T follicular helper cell (primary cell): ENCODE data around the gene DIP2C.

Source experiments
- DNase-seq: peaks from one replicate; pipeline ENCODE4 v3.0.0-alpha.2; 2020; ENCODE audit warnings: low read depth
- total RNA-seq, 2 experiments: gene quantifications; one replicate each; lab custom pipeline; 2026; lab: John Stamatoyannopoulos, UW

DIP2C gene, protein sequence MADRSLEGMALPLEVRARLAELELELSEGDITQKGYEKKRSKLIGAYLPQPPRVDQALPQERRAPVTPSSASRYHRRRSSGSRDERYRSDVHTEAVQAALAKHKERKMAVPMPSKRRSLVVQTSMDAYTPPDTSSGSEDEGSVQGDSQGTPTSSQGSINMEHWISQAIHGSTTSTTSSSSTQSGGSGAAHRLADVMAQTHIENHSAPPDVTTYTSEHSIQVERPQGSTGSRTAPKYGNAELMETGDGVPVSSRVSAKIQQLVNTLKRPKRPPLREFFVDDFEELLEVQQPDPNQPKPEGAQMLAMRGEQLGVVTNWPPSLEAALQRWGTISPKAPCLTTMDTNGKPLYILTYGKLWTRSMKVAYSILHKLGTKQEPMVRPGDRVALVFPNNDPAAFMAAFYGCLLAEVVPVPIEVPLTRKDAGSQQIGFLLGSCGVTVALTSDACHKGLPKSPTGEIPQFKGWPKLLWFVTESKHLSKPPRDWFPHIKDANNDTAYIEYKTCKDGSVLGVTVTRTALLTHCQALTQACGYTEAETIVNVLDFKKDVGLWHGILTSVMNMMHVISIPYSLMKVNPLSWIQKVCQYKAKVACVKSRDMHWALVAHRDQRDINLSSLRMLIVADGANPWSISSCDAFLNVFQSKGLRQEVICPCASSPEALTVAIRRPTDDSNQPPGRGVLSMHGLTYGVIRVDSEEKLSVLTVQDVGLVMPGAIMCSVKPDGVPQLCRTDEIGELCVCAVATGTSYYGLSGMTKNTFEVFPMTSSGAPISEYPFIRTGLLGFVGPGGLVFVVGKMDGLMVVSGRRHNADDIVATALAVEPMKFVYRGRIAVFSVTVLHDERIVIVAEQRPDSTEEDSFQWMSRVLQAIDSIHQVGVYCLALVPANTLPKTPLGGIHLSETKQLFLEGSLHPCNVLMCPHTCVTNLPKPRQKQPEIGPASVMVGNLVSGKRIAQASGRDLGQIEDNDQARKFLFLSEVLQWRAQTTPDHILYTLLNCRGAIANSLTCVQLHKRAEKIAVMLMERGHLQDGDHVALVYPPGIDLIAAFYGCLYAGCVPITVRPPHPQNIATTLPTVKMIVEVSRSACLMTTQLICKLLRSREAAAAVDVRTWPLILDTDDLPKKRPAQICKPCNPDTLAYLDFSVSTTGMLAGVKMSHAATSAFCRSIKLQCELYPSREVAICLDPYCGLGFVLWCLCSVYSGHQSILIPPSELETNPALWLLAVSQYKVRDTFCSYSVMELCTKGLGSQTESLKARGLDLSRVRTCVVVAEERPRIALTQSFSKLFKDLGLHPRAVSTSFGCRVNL (N-terminal part only)
- 2.0 to 13.2 reads per million in 2 experiments for total RNA-seq

DNA sequence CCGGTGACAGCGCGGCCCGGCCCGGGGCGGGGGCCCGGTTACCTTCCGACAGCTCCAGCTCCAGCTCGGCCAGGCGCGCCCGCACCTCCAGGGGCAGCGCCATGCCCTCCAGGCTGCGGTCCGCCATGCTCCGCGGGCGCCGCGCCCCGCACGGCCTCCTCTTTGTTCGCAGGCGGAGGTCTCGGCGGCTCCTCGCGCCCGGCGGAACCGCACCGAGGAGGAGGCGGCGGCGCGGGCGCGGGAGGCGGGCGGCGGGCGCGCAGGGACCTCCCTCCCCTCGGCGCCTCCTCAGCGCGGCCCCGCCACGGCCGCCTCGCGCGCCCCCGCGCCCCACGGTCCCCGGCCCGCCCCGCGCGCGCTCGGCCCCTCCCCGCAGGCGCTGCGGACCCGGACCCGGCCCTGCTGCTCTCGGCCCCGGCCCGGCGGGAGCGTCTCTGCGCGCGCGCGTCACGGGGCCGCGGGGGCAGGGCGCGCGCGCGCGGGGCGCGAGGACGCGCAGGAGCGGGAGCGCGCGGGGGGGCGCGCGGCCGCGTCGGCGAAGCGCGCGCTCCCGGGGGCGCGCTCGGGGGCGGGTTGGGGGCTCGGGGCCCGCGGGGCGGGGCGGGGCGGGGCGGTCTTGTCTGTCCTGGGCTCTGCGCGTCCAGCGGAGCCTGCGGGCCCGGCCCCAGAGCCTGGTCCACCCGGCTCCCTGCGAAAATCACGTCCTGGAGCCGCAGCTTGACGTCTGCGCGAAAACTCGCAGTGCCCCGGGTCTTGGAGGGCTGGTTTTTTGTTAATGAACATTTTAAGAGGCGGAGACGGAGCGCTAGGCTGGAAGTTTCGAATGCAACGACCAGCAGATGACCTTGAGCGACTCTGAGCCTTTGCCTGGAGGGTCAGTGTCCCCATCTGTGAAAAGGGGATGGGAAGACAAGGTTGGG, at the start of gene DIP2C:
TSS of gene DIP2C (minus strand) at position 217 of the 920 bp plus-strand sequence. CDS start at position 127, 90 bp downstream.
- DNase-seq = no peak

GRCh38 chr10:734481-734880, 45.0 kb upstream of the DIP2C start:
- DNase-seq = no peak

DNA sequence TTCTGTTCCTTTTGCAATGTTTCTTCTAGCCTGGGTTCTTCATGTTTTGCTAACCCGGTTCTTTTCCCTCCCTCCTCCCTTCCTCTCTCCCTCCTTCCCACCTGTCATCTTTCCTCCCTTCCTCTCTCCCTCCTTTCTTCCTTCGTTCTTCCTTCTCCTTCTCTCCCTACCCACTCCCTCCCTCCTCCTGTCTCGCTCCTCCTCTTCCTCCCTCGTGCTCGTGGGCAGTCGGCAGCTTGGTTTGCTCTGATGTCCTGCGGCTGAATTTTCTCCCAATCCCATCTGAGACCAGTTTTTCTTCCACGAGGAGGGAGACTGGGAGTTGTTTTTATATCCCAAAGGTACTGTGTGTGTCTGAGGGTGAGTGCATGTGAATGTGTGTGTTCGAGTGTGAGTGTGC, 43.6 kb upstream of the DIP2C start:
- no peak for DNase-seq

DNA sequence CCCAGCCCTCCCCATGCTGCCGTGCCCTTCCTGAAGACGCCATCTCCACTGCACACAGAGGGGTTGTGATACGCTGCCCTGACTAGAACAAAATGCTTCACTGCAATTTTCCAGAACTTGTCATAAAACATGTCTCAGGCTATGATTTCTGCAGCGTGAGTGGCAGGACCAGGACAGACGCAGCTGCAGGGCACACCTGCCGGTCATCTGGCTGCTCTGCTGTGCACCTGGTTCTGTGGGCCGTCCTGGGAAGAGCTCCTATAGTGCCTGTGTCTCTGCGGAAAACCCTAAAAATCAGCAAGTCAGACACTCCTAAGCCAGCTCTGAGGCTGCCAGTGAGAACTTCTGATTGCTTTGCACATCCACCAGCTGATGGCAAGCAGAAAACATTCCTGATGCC, 39.7 kb upstream of the DIP2C start:
- DNase-seq = no peak

- no peak for DNase-seq
Observed at GRCh38 chr10:728603-729002, 39.1 kb upstream of the DIP2C start.

DNA sequence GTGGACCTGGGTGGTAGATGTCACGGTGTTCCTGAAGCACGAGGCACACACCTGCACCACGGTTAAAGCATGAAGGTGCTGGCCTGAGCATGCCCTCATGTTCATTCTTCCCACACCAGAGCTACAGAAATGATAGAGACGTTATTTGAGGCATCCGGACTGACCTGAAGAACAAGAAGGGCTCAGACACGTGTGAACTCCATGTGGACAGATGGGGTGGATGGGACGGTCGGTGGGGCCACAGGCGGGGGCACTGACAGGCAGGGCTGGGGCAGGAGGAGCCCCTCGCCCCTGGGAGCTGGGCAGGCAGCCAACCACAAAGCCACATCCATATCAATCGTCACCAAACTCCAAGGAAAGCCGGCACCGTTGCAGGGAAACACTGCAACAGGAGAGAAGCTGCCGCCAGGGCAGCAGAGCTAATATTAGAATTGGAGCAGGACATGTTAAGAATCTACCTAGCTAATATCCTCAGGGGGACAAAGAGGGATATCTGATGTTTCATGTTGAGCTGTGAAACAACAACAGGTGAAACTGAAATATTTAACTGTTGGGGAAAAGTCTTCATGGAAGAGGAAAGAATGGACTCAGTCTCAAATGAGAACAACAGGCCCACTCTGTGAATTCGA, 37.8 kb upstream of the DIP2C start:
- no peak for DNase-seq

GRCh38 chr10:725786-726185, 36.3 kb upstream of the DIP2C start:
- DNase-seq = no peak

- no peak for DNase-seq
Observed at GRCh38 chr10:725302-725701, 35.8 kb upstream of the DIP2C start.

DNA sequence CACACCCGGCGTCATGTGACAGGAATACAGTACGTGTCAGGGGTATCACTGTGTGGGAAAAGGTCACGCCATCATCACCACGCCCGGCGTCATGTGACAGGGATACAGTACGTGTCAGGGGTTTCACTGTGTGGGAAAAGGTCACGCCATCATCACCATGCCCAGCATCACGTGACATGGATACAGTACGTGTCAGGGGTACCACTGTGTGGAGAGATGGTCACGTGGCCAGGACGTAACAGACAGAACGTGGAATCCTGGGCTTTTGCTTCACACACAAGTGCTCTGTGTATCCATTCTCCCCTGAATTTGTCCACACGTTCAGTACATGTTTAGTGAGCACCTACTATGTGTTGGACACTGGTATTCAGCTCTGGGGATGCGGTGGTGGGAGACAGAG, 34.5 kb upstream of the DIP2C start:
- DNase-seq = no peak

DNA sequence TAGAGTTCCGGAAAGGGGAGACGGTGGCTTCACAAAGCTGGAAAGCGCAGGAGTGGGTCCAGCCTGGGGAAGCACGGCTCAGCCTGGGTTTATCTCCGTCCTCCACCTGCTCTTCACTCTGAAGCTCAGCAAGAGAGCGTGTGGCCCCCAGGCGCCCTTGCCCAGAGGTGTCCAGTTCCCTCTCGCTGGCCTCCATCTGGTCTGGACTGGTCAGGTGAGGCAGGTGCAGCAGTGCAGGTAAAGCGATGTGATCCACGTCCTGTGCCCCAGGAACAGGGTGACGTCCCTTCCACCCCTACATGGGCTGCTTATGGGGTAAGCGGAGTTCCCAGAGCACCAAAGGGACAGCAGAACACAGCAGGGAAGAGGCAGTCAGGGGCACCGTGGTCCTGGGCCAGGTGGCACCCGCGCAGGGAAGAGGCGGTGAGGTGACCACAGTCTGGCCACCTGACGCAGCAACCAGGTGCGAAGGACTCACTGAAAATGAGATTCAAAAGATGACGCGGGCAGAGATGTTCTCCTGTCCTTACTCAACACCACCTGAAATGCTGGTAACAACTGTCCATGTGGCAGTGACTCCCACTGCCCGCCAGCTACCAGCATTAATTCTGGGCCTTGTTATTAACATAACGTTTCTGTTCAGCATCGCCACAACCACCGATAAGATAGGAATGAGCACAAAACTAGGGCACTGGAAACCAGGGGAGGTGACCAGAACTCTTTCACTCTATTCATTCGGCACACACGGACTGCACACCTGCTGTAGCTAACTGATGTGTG, 33.0 kb upstream of the DIP2C start:
- no peak for DNase-seq

DNA sequence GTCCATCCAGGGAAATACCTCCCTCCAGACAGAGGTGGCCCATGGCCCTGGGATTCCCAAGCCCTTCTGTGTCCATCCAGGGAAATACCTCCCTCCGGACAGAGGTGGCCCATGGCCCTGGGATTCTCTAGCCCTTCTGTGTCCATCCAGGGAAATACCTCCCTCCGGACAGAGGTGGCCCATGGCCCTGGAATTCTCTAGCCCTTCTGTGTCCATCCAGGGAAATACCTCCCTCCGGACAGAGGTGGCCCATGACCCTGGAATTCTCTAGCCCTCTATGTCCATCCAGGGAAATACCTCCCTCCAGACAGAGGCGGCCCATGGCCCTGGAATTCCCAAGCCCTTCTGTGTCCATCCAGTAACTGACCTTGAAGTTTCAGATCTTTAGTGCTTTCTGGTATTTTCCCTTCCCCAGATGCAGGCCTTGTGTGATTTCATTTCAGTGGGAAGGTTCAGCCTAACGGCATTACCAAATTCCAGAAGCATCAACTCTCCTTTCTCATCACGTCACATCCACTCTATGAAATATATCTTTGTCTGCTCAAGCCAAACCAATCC, 28.8 kb upstream of the DIP2C start:
- DNase-seq = no peak

- no peak for DNase-seq
Observed at GRCh38 chr10:717458-717857, 28.0 kb upstream of the DIP2C start.

DNA sequence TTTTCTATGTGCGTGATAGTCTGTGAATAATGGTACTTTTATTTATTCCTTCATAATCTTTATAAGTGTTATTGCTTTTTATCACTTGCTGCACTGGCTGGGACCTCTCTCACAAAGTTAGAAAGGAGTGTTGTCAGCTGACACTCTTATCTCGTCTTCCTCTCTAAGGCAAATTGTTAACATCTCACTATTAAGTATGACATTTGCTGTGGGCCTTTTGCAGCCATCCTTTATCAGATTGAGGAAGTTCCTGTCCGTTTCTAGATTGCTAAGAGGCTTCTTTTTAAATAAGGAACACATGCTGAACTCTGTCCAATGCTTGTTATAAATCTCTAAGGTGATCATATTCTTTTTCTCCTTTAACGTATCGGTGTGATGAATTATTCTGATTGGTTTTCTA, 27.4 kb upstream of the DIP2C start:
- DNase-seq = no peak

- no peak for DNase-seq
Observed at GRCh38 chr10:714214-714613, 24.7 kb upstream of the DIP2C start.

DNA sequence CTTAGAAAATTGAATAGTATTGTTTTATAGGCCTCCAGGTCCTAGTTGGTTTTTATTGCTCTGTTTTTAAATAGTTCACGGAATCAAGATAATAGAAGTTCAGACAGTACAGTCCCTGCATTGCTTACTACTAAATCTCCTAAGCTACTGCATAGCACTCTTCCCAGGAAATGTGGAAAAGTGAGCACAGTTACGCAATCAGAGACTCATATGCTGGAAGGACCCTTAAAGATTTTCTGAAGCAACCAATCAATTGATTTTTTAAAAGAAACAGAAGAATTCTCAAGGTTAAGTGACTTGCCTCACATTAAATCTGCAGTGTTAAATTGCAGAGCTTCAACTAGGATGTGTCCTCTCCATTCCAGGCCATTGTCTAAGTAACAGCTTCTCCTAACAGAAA, 23.1 kb upstream of the DIP2C start:
- no peak for DNase-seq

- DNase-seq = no peak
Observed at GRCh38 chr10:712089-712488, 22.6 kb upstream of the DIP2C start.

GRCh38 chr10:707861-708260, 18.4 kb upstream of the DIP2C start:
- no peak for DNase-seq

GRCh38 chr10:707456-707855, 18.0 kb upstream of the DIP2C start:
- no peak for DNase-seq

- no peak for DNase-seq
Observed at GRCh38 chr10:703118-703517, 13.7 kb upstream of the DIP2C start.
